Progenitor cell of endocrine pancreas (in vitro differentiated cells): ENCODE data around the gene KAT6B. TPM values are rescaled to one million over a fixed set of nuclear protein-coding genes. Genes with fewer than 3 reads are reported as not detected.

ENCODE experiments used
- DNase-seq: peaks from one replicate; pipeline ENCODE4 v3.0.0; 2021; ENCODE audit warnings: low spot score; ENCODE audit not compliant: unreplicated experiment
- H3K27ac Mint-ChIP-seq: 2 replicates; pipeline ENCODE4 v1.8.0; 2021; ENCODE audit warnings: mild to moderate bottlenecking, moderate library complexity, mixed read lengths
- H3K27me3 Mint-ChIP-seq: 2 replicates; pipeline ENCODE4 v1.8.0; 2021; ENCODE audit warnings: mixed read lengths
- H3K36me3 Mint-ChIP-seq: 2 replicates; pipeline ENCODE4 v1.8.0; 2022; ENCODE audit warnings: mixed read lengths; ENCODE audit not compliant: insufficient read depth
- H3K4me1 Mint-ChIP-seq: 2 replicates; pipeline ENCODE4 v1.8.0; 2021; ENCODE audit warnings: low read depth, mixed read lengths
- H3K4me3 Mint-ChIP-seq: 2 replicates; pipeline ENCODE4 v1.8.0; 2021; ENCODE audit warnings: low read depth, mild to moderate bottlenecking, moderate library complexity, mixed read lengths
- H3K9me3 Mint-ChIP-seq: 2 replicates; pipeline ENCODE4 v1.8.0; 2021; ENCODE audit warnings: low read depth, mixed read lengths
- CTCF ChIP-seq: fragments of 200-600 bp; sonication (generic); IDR thresholded peaks from one replicate; pipeline ENCODE4 v1.5.0; 2021; ENCODE audit warnings: antibody characterized with exemption, mild to moderate bottlenecking; ENCODE audit not compliant: unreplicated experiment
- total RNA-seq: library from RNA; stranded (reverse); gene quantifications from 2 replicates; pipeline ENCODE4 v1.2.1, GENCODE V29; 2021

KAT6B gene
- total RNA-seq, 1 donor from 2014 or later = 75.4 TPM

- no peak for DNase-seq
- no peak for TF ChIP-seq CTCF
- Mint-ChIP-seq H3K27ac (no peak overlapping the region), H3K27me3 (no peaks in the 10 kb centered on the region), H3K9me3 (peaks cover 7% of the 10 kb centered on the region), H3K4me3 (no peak overlapping the region), H3K4me1 (peaks cover 16% of the 10 kb centered on the region), H3K36me3 (peaks cover 20% of the 10 kb centered on the region)
These were observed 30.5 kb downstream of the KAT6B start for GRCh38 chr10:74856940-74857339.

DNA sequence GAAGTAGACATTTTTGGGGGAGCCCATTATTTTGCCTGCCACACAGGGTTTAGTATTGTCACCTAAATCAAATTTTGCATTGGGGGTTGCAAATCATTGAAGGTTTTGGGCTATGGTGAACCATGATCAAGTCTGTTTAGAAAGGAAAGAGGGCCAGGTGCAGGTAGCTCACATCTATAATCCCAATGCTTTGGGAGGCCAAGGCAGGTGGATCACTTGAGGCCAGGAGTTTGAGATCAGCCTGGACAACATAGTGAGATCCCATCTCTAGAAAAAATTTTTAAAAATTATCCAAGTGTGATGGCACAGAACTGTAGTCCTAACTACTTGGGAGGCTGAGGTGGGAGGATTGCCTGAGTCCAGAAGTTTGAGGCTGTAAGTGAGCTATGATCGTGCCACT lies 31.2 kb downstream of the KAT6B start:
- no peak for TF ChIP-seq CTCF

GRCh38 chr10:74859546-74859945 lies 33.1 kb downstream of the KAT6B start:
- H3K9me3 Mint-ChIP-seq = peaks cover 7% of the 10 kb centered on the region
- no peak overlapping the region for H3K4me3 Mint-ChIP-seq
- no peaks in the 10 kb centered on the region for H3K27me3 Mint-ChIP-seq
- peaks cover 5% of the 10 kb centered on the region for H3K4me1 Mint-ChIP-seq
- no peak for TF ChIP-seq CTCF
- no peak overlapping the region for H3K27ac Mint-ChIP-seq
- H3K36me3 Mint-ChIP-seq = peaks cover 16% of the 10 kb centered on the region
- DNase-seq = no peak

More for the DNA sequence above, 31.2 kb downstream of the KAT6B start:
- H3K36me3 Mint-ChIP-seq = peaks cover 18% of the 10 kb centered on the region
- H3K27ac Mint-ChIP-seq = no peak overlapping the region
- H3K9me3 Mint-ChIP-seq = peaks cover 7% of the 10 kb centered on the region
- H3K4me1 Mint-ChIP-seq = peaks cover 9% of the 10 kb centered on the region
- no peaks in the 10 kb centered on the region for H3K27me3 Mint-ChIP-seq
- H3K4me3 Mint-ChIP-seq = no peak overlapping the region
- DNase-seq = no peak

GRCh38 chr10:74862625-74863024 lies 36.2 kb downstream of the KAT6B start:
- Mint-ChIP-seq H3K27ac (no peak overlapping the region), H3K4me1 (peaks cover 6% of the 10 kb centered on the region), H3K9me3 (no peaks in the 10 kb centered on the region), H3K4me3 (no peak overlapping the region), H3K27me3 (no peaks in the 10 kb centered on the region), H3K36me3 (peaks cover 2% of the 10 kb centered on the region)
- no peak for DNase-seq
- no peak for TF ChIP-seq CTCF

DNA sequence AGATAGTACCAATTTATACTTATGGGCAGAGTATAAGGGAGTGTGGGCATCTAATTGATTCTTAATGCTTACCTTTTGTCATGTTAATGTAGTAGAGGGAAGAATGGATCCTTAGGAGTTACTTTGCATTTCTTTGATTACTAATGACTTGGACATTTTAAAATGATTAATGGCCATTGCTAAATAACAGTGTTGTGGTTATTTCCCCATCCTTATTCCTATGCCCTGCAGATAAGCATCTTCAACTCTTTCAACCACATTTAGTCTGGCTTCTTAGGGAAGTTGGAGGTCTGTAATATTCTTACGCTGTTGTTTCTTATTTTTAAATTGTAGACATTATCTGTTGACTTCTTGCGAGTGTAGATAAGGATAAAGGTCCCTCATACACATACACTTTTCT lies 37.2 kb downstream of the KAT6B start:
- Mint-ChIP-seq H3K9me3 (no peaks in the 10 kb centered on the region), H3K27ac (no peak overlapping the region), H3K36me3 (peaks cover 2% of the 10 kb centered on the region), H3K4me3 (no peak overlapping the region), H3K27me3 (no peaks in the 10 kb centered on the region), H3K4me1 (peaks cover 11% of the 10 kb centered on the region)
- no peak for DNase-seq
- TF ChIP-seq CTCF = no peak
